MM.1S (cell line): Measurements from ENCODE around the gene LURAP1L.

Experiments used
- CTCF ChIP-seq: fragments of 300-600 bp; sonication (generic); IDR thresholded peaks from 2 replicates; pipeline ENCODE4 v1.5.1; 2016; ENCODE audit warnings: antibody characterized with exemption, low read length, mixed read lengths
- EZH2 ChIP-seq: fragments of 300-600 bp; sonication (generic); optimal IDR thresholded peaks from 2 replicates; pipeline ENCODE3; 2017; ENCODE audit warnings: low read depth, mild to moderate bottlenecking, antibody characterized with exemption, low read length, mixed read lengths

- TF ChIP-seq CTCF = no peak
- no peak for TF ChIP-seq EZH2
Measured at GRCh38 chr9:12809720-12810119, 34.9 kb downstream of the LURAP1L start.
